Astrocyte of the cerebellum (primary cell): ENCODE results near the gene XCR1.

Experiments used
- DNase-seq: peaks from one replicate; pipeline ENCODE4 v3.0.0-alpha.2; 2011; ENCODE audit warnings: low read depth
- H3K4me3 ChIP-seq: 2 replicates; pipeline ENCODE4 v1.5.1; 2011; ENCODE audit warnings: mild to moderate bottlenecking, low read depth, low read length, moderate library complexity
- in situ Hi-C: cut with HindIII; loops from 2 replicates; pipeline ENCODE4 v1.10.0; 2017; ENCODE audit warnings: low sequenced_read_pairs
- TF ChIP-seq, protein P1 (sequence below): IDR thresholded peaks from 2 replicates; pipeline ENCODE4 v1.5.1; 2012; ENCODE audit warnings: low read length, low read depth, moderate library complexity, mild to moderate bottlenecking; ENCODE audit errors: missing control alignments

Gene XCR1

DNA sequence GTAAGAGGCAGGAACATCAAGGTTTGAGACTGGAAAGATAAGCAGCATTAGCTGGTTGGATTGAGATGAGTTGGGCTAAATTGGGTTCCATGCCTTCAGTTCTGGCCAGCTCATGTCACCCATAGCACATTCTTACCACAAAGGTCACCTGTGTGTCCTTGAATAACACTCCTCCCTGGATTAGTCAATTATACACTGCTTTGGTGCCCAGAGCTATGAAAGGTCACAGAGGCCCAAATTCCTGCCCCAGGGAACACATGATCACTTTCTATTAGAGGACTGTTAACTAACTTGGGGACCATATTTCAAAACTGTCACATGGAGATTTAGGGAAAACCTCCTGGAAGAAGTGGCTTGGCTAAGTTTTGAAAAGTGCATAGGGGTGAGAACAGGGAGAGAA, 40.1 kb upstream of the XCR1 start:
- no peak overlapping the region for H3K4me3 ChIP-seq
- TF ChIP-seq, protein P1, sequence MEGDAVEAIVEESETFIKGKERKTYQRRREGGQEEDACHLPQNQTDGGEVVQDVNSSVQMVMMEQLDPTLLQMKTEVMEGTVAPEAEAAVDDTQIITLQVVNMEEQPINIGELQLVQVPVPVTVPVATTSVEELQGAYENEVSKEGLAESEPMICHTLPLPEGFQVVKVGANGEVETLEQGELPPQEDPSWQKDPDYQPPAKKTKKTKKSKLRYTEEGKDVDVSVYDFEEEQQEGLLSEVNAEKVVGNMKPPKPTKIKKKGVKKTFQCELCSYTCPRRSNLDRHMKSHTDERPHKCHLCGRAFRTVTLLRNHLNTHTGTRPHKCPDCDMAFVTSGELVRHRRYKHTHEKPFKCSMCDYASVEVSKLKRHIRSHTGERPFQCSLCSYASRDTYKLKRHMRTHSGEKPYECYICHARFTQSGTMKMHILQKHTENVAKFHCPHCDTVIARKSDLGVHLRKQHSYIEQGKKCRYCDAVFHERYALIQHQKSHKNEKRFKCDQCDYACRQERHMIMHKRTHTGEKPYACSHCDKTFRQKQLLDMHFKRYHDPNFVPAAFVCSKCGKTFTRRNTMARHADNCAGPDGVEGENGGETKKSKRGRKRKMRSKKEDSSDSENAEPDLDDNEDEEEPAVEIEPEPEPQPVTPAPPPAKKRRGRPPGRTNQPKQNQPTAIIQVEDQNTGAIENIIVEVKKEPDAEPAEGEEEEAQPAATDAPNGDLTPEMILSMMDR = no peak
- in situ Hi-C loops = no loop called here
- DNase-seq = no peak

DNA sequence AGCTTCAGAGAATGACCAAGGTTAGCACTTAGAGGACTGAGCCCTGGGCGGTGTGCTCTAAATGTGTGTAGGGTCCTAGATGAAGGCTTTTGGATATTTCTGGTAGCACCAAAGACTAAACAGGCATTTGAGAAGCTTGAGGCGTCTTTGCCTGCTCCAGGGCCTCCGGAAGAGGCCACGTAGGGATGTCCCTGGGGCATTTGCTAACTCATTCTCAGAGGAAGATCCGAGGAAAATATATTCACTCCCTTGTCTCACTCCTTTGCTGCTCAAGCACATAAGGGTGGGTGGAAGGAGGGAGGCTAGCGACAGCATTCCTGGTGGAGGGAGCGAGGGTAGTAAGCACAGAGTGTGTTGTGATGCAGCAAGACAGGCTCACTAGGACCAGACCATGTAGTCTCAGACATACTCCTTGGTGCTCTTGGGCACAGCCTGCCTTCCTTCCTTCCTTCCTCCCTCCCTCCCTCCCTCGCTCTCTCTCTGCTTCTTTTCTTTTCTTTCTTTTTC, 38.5 kb upstream of the XCR1 start:
- TF ChIP-seq, protein P1 = no peak
- DNase-seq = no peak
- no peak overlapping the region for H3K4me3 ChIP-seq
- in situ Hi-C loops = no loop called here

DNA sequence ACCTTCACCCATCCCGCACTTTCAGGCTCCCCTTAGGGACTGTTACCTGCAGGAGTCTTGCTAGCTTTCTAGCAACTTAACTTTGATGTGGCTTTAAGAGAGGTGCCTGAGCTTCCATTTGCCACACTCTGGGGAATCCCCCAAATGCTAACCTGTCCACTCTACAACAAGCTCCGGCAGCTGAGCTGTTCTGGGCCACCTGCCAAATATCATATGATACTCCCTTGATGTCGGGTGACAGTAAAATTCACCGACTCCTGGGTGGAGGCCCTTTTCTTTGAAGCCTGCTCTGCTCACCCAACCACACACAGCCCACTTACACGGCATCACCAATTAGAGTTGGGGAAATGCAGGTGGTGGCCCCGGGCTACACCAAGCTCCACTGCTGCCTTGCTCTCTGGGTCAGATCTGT, 38.0 kb upstream of the XCR1 start:
- no peak for DNase-seq
- in situ Hi-C loops = no loop called here
- TF ChIP-seq, protein P1 = no peak
- H3K4me3 ChIP-seq = no peak overlapping the region

DNA sequence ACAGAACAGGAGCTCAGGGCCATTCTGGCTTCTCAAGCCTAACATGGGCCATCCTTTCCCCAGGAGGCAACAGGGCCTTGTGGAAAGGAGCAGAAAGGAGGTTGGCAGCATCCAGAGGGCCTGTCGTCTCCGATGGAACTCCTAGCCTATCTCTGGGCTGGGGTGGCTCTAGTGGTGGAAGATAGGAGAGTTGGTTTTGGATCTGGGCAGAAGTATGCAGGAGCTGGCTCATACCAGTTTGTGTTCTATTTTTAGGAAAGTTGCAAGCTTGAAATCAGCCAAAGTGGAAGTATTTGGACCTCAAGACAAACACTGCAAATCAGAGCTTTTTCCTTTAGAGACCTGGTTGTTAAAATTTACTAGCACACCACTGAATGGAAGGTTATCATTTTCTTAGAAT, 35.4 kb upstream of the XCR1 start:
- in situ Hi-C loops = no loop called here
- no peak overlapping the region for H3K4me3 ChIP-seq
- no peak for DNase-seq
- TF ChIP-seq, protein P1 = no peak

DNA sequence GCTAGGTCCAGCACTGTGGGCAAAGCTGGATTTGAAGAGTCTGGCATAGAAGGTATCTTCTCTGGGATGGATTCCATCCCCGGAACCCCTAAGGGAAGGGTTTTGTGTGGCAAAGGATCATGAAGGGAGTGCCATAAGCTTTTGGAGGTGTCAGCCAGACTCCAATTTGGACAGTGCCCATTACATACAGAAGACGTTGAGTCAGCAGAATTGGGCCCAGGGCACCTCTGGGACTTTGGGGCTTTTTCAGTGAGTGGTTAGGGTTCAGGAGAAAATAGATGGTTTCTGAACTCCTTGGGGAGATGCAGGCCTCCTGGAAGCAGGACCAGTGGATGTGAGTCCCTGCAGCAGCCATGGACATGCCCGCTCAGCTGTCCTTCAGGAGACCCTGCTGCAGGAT, 34.6 kb upstream of the XCR1 start:
- TF ChIP-seq, protein P1 = no peak
- no peak overlapping the region for H3K4me3 ChIP-seq
- DNase-seq = no peak
- in situ Hi-C loops = no loop called here

DNA sequence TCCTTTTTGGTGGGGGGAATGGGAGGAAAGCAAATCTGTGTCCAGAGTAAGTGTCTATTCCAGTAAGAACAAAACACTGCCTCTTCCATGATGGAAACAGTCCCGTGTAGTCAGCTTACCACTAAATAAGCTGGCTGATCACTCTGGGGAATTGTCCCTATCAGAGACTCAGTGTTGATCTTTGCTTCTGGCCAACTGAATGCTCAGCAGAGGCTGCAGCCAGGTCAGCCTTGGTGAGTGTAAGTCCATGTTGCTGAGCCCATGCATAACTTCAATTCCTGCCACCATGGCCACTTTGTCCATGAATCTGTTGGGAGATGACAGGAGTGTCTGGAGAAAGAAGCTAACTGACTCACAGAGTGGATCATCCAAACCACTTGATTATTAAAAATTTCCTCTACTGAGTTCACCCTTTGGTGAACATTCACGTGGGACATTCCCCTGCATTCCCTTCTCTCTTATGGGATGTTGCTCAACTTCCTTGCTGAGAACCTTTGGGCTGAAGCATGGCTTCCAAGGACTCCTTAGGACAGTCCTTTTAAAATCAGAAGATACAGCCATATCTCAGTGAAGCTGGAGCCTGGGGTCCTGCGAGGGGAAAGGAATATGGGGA, 33.9 kb upstream of the XCR1 start:
- in situ Hi-C loops = no loop called here
- TF ChIP-seq, protein P1 = no peak
- H3K4me3 ChIP-seq = no peak overlapping the region
- no peak for DNase-seq

DNA sequence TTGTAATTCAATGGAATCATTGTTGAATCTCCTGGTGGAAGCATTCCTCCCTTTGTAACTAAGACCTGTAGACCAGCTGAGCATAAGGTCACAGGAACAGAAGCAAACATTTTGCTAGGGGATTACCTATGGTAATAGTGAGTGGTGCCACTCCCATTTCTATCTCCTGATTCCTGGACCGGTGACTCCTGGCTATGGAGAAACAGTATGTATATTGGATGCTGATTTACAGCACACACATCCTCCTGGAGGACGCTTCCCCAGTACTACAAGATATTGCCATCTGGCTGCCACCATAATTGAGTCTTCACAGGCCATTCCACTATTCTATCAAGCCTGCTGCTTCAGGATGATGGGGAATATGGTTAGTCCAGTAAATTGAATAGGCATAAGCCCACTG, 33.3 kb upstream of the XCR1 start:
- TF ChIP-seq, protein P1 = no peak
- no peak overlapping the region for H3K4me3 ChIP-seq
- in situ Hi-C loops = no loop called here
- DNase-seq = no peak
